Measurements from ENCODE around the gene FAM13A.

Gene FAM13A

GRCh38 chr4:88745175-88745574 is 311.8 kb downstream of the FAM13A start:
- no peak for ATAC-seq (replicated peaks; ENCODE audit: extremely low read depth, poor library complexity, severe bottlenecking)
- Mint-ChIP-seq H3K27ac (ENCODE audit: low read depth) (no peak overlapping the region), H3K27me3 (peaks cover 10% of the 10 kb centered on the region), H3K4me3 (no peak overlapping the region), H3K36me3 (ENCODE audit: insufficient read depth) (peaks cover 4% of the 10 kb centered on the region), H3K4me1 (no peaks in the 10 kb centered on the region), H3K9me3 (no peaks in the 10 kb centered on the region)
- DNase-seq (ENCODE audit: low spot score in 2 of 2), result no peak

- ATAC-seq (replicated peaks; ENCODE audit: extremely low read depth, poor library complexity, severe bottlenecking), result no peak
- Mint-ChIP-seq H3K27me3 (peaks cover 10% of the 10 kb centered on the region), H3K4me1 (no peaks in the 10 kb centered on the region), H3K36me3 (ENCODE audit: insufficient read depth) (peaks cover 4% of the 10 kb centered on the region), H3K4me3 (no peak overlapping the region), H3K9me3 (no peaks in the 10 kb centered on the region), H3K27ac (ENCODE audit: low read depth) (no peak overlapping the region)
- DNase-seq (ENCODE audit: low spot score in 2 of 2), result no peak
These were observed 312.4 kb downstream of the FAM13A start for GRCh38 chr4:88744609-88745008.

- H3K36me3 Mint-ChIP-seq (ENCODE audit: insufficient read depth), result peaks cover 2% of the 10 kb centered on the region
- H3K27ac Mint-ChIP-seq (ENCODE audit: low read depth), result no peak overlapping the region
- peaks cover 4% of the 10 kb centered on the region for H3K27me3 Mint-ChIP-seq
- H3K4me1 Mint-ChIP-seq, result no peaks in the 10 kb centered on the region
- DNase-seq (ENCODE audit: low spot score in 2 of 2), result no peak
- H3K4me3 Mint-ChIP-seq, result no peak overlapping the region
- no peak for ATAC-seq (replicated peaks; ENCODE audit: extremely low read depth, poor library complexity, severe bottlenecking)
- no peaks in the 10 kb centered on the region for H3K9me3 Mint-ChIP-seq
These were observed 313.3 kb downstream of the FAM13A start for GRCh38 chr4:88743696-88744095.

GRCh38 chr4:88742561-88742960 is 314.4 kb downstream of the FAM13A start:
- no peak overlapping the region for H3K27ac Mint-ChIP-seq (ENCODE audit: low read depth)
- H3K4me1 Mint-ChIP-seq, result peaks cover 7% of the 10 kb centered on the region
- no peaks in the 10 kb centered on the region for H3K27me3 Mint-ChIP-seq
- H3K4me3 Mint-ChIP-seq, result no peak overlapping the region
- peaks cover 2% of the 10 kb centered on the region for H3K36me3 Mint-ChIP-seq (ENCODE audit: insufficient read depth)
- no peaks in the 10 kb centered on the region for H3K9me3 Mint-ChIP-seq
- no peak for DNase-seq (ENCODE audit: low spot score in 2 of 2)
- ATAC-seq (replicated peaks; ENCODE audit: extremely low read depth, poor library complexity, severe bottlenecking), result no peak

DNA sequence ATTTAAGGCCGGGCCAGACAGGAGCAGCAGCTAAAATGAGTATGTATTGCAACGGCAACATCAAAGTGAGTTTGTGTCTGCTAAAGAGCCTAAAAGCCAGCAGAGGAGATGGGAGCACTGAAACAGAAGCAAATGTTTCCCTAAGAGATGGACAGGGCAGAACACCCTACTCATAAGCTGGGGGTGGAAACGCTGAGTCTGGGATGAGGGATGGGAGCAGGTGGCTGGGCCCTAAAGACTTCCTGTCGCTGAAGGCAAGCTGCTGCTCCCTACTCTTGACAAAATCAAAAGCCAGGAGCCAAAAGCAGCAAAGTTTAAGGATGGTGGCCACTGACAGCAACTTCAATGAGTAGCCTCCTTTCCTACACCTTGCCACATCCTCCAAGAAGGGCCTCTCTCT is 318.8 kb downstream of the FAM13A start:
- Mint-ChIP-seq H3K9me3 (no peaks in the 10 kb centered on the region), H3K27me3 (no peaks in the 10 kb centered on the region), H3K4me3 (no peak overlapping the region), H3K4me1 (peaks cover 17% of the 10 kb centered on the region), H3K27ac (ENCODE audit: low read depth) (no peak overlapping the region), H3K36me3 (ENCODE audit: insufficient read depth) (peaks cover 6% of the 10 kb centered on the region)
- ATAC-seq (replicated peaks; ENCODE audit: extremely low read depth, poor library complexity, severe bottlenecking) (peak; percentile 19), DNase-seq (ENCODE audit: low spot score in 2 of 2) (no peak)

DNA sequence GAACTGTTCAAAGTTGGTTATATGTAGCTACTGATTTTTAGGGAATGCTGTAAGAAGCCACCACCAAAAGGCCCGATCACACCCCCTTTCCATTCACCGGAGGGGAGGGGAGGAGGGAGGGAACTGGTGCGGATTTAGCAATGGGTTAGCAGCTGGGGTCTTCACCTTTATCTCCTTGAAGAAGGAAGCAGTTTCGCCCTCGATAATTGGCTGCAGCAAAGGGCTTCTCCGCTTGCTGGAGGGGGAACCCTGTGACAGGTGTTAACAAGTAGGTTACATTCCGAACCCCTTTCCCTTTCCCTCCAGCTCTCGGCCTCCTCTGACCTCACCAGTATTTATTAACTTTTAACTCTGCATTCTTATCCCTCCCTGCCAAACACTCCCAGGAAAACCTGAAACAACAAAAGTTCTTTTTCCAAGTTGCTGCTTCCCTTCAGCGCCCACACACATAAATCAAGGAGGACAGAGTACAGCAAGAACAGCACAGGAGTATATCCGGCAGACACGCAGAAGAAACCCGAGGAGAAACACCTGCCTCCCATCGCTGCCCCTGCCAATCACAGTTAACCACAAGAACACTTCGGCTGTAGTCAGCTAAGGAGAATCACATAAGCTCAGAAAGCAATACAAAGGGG is 319.6 kb downstream of the FAM13A start:
- no peaks in the 10 kb centered on the region for H3K9me3 Mint-ChIP-seq
- H3K36me3 Mint-ChIP-seq (ENCODE audit: insufficient read depth), result peaks cover 7% of the 10 kb centered on the region
- H3K4me1 Mint-ChIP-seq, result peaks cover 17% of the 10 kb centered on the region
- peak overlapping the region; percentile 21 for H3K4me3 Mint-ChIP-seq
- peak overlapping the region; percentile 82 for H3K27ac Mint-ChIP-seq (ENCODE audit: low read depth)
- no peaks in the 10 kb centered on the region for H3K27me3 Mint-ChIP-seq
- peak; percentile 54 for ATAC-seq (replicated peaks; ENCODE audit: extremely low read depth, poor library complexity, severe bottlenecking)
- no peak for DNase-seq (ENCODE audit: low spot score in 2 of 2)

DNA sequence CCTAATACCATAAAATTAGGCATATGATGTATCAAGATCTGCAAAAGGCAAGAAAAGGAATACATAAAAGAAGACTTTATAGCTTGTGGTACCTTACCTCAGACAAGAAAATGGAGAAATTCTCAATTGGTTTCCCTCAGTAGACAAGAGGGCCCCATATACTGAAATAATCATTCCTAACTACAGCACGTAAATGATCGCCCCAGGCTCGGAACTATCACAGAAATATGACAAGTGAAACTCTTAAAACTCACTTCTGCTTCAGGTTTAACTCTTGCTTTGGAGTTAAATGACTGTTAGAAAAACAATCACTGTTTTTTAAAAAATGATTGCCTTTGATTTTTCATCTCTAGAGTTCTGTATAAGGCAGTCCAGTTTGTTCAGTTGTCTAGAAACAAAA is 320.7 kb downstream of the FAM13A start:
- no peak for DNase-seq (ENCODE audit: low spot score in 2 of 2)
- no peak overlapping the region for H3K27ac Mint-ChIP-seq (ENCODE audit: low read depth)

GRCh38 chr4:88735564-88735963 is 321.4 kb downstream of the FAM13A start:
- peaks cover 7% of the 10 kb centered on the region for H3K36me3 Mint-ChIP-seq (ENCODE audit: insufficient read depth)
- no peaks in the 10 kb centered on the region for H3K9me3 Mint-ChIP-seq
- DNase-seq (ENCODE audit: low spot score in 2 of 2), result no peak
- H3K4me3 Mint-ChIP-seq, result no peak overlapping the region
- H3K27me3 Mint-ChIP-seq, result no peaks in the 10 kb centered on the region
- H3K27ac Mint-ChIP-seq (ENCODE audit: low read depth), result no peak overlapping the region
- no peak for ATAC-seq (replicated peaks; ENCODE audit: extremely low read depth, poor library complexity, severe bottlenecking)
- H3K4me1 Mint-ChIP-seq, result peaks cover 17% of the 10 kb centered on the region

More for the DNA sequence above, 320.7 kb downstream of the FAM13A start:
- Mint-ChIP-seq H3K27me3 (no peaks in the 10 kb centered on the region), H3K36me3 (ENCODE audit: insufficient read depth) (peaks cover 7% of the 10 kb centered on the region), H3K9me3 (no peaks in the 10 kb centered on the region), H3K4me3 (no peak overlapping the region), H3K4me1 (peaks cover 17% of the 10 kb centered on the region)
- no peak for ATAC-seq (replicated peaks; ENCODE audit: extremely low read depth, poor library complexity, severe bottlenecking)

DNA sequence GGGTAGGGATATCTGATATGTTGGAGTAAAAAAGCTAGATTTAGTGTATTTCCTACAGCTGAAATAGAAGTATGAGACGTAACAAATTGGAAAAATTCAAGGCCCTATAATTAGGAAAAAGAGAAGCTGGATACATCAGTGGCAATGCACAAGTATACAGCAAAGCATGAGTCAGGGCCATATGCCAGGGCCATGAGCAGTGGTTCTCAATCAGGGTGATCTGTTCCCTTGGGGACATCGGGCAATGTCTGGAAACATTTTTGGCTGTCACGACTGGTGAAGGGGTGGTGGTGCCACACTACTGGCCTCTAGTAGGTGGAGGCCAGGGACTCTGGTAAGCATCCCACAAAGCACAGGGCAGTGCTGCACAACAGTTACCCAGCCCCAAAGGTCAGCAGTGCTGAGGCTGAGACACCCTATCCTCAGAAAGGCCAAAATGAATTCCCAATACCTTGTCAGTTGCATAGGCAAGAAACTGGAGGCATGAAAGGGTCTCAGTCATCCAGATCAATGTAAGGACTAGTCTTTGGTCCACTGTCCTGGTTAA is 322.5 kb downstream of the FAM13A start:
- Mint-ChIP-seq H3K4me1 (peaks cover 17% of the 10 kb centered on the region), H3K27ac (ENCODE audit: low read depth) (no peak overlapping the region), H3K9me3 (no peaks in the 10 kb centered on the region), H3K4me3 (no peak overlapping the region), H3K27me3 (no peaks in the 10 kb centered on the region), H3K36me3 (ENCODE audit: insufficient read depth) (peaks cover 7% of the 10 kb centered on the region)
- no peak for ATAC-seq (replicated peaks; ENCODE audit: extremely low read depth, poor library complexity, severe bottlenecking)
- DNase-seq (ENCODE audit: low spot score in 2 of 2), result no peak

GRCh38 chr4:88732714-88733368 is 324.1 kb downstream of the FAM13A start:
- Mint-ChIP-seq H3K27me3 (no peaks in the 10 kb centered on the region), H3K36me3 (ENCODE audit: insufficient read depth) (peaks cover 9% of the 10 kb centered on the region), H3K4me1 (peaks cover 12% of the 10 kb centered on the region), H3K4me3 (no peak overlapping the region), H3K9me3 (no peaks in the 10 kb centered on the region), H3K27ac (ENCODE audit: low read depth) (no peak overlapping the region)
- DNase-seq (ENCODE audit: low spot score in 2 of 2) (no peak), ATAC-seq (replicated peaks; ENCODE audit: extremely low read depth, poor library complexity, severe bottlenecking) (no peak)

DNA sequence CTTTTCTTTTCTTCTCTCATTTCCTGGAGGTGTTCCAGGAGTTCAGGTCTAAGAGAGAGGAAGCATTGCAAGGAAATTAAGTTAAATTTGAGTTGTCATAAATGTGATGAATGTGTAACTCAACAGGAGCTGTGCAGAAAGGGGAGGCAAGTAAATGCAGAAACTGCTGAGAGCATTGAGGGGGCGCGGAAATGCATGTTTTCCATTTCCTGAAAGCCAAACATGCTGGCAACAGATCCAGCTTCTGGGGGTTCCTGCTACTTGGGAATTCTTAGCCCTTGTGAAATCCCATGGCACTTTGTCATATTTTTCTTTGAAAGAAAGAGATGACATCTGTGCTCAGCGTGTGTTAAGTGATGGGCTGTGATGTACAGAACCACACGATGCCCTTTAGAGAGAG is 325.6 kb downstream of the FAM13A start:
- Mint-ChIP-seq H3K9me3 (no peaks in the 10 kb centered on the region), H3K27me3 (no peaks in the 10 kb centered on the region), H3K36me3 (ENCODE audit: insufficient read depth) (peaks cover 15% of the 10 kb centered on the region), H3K4me3 (no peak overlapping the region), H3K27ac (ENCODE audit: low read depth) (no peak overlapping the region), H3K4me1 (no peaks in the 10 kb centered on the region)
- ATAC-seq (replicated peaks; ENCODE audit: extremely low read depth, poor library complexity, severe bottlenecking) (no peak), DNase-seq (ENCODE audit: low spot score in 2 of 2) (no peak)

GRCh38 chr4:88730811-88731210 is 326.2 kb downstream of the FAM13A start:
- no peak overlapping the region for H3K27ac Mint-ChIP-seq (ENCODE audit: low read depth)
- H3K4me3 Mint-ChIP-seq, result no peak overlapping the region
- H3K27me3 Mint-ChIP-seq, result no peaks in the 10 kb centered on the region
- H3K36me3 Mint-ChIP-seq (ENCODE audit: insufficient read depth), result peaks cover 16% of the 10 kb centered on the region
- no peaks in the 10 kb centered on the region for H3K9me3 Mint-ChIP-seq
- DNase-seq (ENCODE audit: low spot score in 2 of 2), result no peak
- H3K4me1 Mint-ChIP-seq, result no peaks in the 10 kb centered on the region
- ATAC-seq (replicated peaks; ENCODE audit: extremely low read depth, poor library complexity, severe bottlenecking), result no peak

DNA sequence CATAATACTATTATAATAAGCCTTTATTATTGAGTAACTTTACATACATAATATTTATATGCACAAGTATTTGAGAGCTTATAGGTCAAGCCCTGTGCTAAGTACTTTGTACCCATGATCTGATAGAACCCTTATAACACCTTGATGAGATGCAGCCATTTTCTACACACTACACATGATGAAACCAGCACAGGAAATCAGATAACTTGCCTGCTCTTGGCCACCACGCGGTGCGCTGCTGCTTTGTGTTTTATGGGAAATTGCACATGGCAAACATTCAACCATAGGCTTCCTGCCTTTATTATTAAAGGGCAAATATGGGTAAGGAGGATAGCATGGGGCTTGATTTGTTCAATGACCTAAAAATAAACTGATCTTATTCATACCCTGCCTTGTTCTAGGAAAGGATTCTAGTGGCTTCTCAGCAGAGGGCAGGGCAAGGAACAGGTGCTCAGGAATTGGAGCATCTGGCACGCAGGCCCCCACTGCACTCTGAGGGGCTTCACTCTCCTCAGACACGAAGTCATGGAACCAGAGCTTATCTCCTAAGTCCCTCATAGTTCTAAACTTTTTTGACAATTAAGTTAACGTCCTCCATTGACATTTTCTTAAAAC is 327.7 kb downstream of the FAM13A start:
- H3K27ac Mint-ChIP-seq (ENCODE audit: low read depth), result no peak overlapping the region
- ATAC-seq (replicated peaks; ENCODE audit: extremely low read depth, poor library complexity, severe bottlenecking) (no peak), DNase-seq (ENCODE audit: low spot score in 2 of 2) (no peak)
- no peaks in the 10 kb centered on the region for H3K9me3 Mint-ChIP-seq
- H3K4me1 Mint-ChIP-seq, result no peaks in the 10 kb centered on the region
- no peaks in the 10 kb centered on the region for H3K27me3 Mint-ChIP-seq
- no peak overlapping the region for H3K4me3 Mint-ChIP-seq
- peaks cover 24% of the 10 kb centered on the region for H3K36me3 Mint-ChIP-seq (ENCODE audit: insufficient read depth)
